Colonic mucosa (tissue), 4 donors: ENCODE measurements around the gene EPHA10. TPM values are rescaled to one million over a fixed set of nuclear protein-coding genes. Genes with fewer than 3 reads are reported as not detected.

Experiments used
- DNase-seq: peaks from one replicate; pipeline ENCODE4 v3.0.0-alpha.2; 2020
- H3K27ac ChIP-seq: fragments of 200-600 bp; one replicate; pipeline ENCODE4 v1.8.0; 2021
- H3K27me3 ChIP-seq: fragments of 200-600 bp; one replicate; pipeline ENCODE4 v1.8.0; 2021
- H3K36me3 ChIP-seq: fragments of 200-600 bp; one replicate; pipeline ENCODE4 v1.8.0; 2021
- H3K4me1 ChIP-seq: fragments of 200-600 bp; one replicate; pipeline ENCODE4 v1.8.0; 2021; ENCODE audit warnings: mild to moderate bottlenecking
- H3K4me3 ChIP-seq: fragments of 200-600 bp; one replicate; pipeline ENCODE4 v1.8.0; 2021
- H3K9ac ChIP-seq, 2 donors: one replicate each; pipeline ENCODE4 v1.7.0; 2013; ENCODE audit warnings: control low read depth in 2 of 2, low read depth in 2 of 2, low read length in 2 of 2
- H3K9me3 ChIP-seq: fragments of 200-600 bp; one replicate; pipeline ENCODE4 v1.8.0; 2021
- CTCF ChIP-seq: fragments of 200-600 bp; IDR thresholded peaks from one replicate; pipeline ENCODE4 v1.8.0; 2022; ENCODE audit warnings: antibody characterized with exemption, mild to moderate bottlenecking
- intact Hi-C: fragments of 100-400 bp; cut with DNase I; formaldehyde crosslinking; loops from one replicate; pipeline ENCODE4 v1.14.1; 2022
- total RNA-seq, 2 donors: library from RNA; stranded (reverse); fragmentation: NEBNext Ultra II Directional in 1 of 2; extraction: Animal tissue kit (Norgen Biotek cat#: 25700) in 1 of 2; gene quantifications; one replicate each; pipeline ENCODE4 v1.2.1, GENCODE V29; 2021
- donor health status: healthy.
- donor health status: DM: no; HTN: no; CAD: no.
- donor health status: DM: no; HTN: no; CAD: no.

Gene EPHA10
- total RNA-seq, 2 donors from 2014 or later: 26.1 to 29.6 TPM

- no peak for TF ChIP-seq CTCF
- Histone ChIP-seq H3K4me3 (no peak overlapping the region), H3K36me3 (no peaks in the 10 kb centered on the region), H3K27me3 (no peaks in the 10 kb centered on the region), H3K27ac (no peak overlapping the region), H3K9me3 (no peaks in the 10 kb centered on the region), H3K9ac (no peak overlapping the region), H3K4me1 (no peaks in the 10 kb centered on the region)
- DNase-seq: no peak
- intact Hi-C loops: no loop called here
These were observed 92.6 kb downstream of the EPHA10 start for GRCh38 chr1:37672136-37672870.

GRCh38 chr1:37671261-37671660, 93.7 kb downstream of the EPHA10 start:
- TF ChIP-seq CTCF: no peak
- Histone ChIP-seq H3K4me1 (no peaks in the 10 kb centered on the region), H3K27me3 (no peaks in the 10 kb centered on the region), H3K9me3 (no peaks in the 10 kb centered on the region), H3K9ac (no peak overlapping the region), H3K4me3 (no peak overlapping the region), H3K27ac (no peak overlapping the region), H3K36me3 (no peaks in the 10 kb centered on the region)
- intact Hi-C loops: no loop called here
- DNase-seq: no peak

- no peak overlapping the region for H3K4me3 ChIP-seq
- intact Hi-C loops: no loop called here
- H3K36me3 ChIP-seq: no peaks in the 10 kb centered on the region
- no peak overlapping the region for H3K9ac ChIP-seq
- H3K27me3 ChIP-seq: no peaks in the 10 kb centered on the region
- DNase-seq: no peak
- no peak for TF ChIP-seq CTCF
- no peaks in the 10 kb centered on the region for H3K9me3 ChIP-seq
- H3K27ac ChIP-seq: no peak overlapping the region
- no peaks in the 10 kb centered on the region for H3K4me1 ChIP-seq
These were observed 94.8 kb downstream of the EPHA10 start for GRCh38 chr1:37670133-37670532.

GRCh38 chr1:37667023-37667671, 97.8 kb downstream of the EPHA10 start:
- Histone ChIP-seq H3K4me3 (no peak overlapping the region), H3K27ac (no peak overlapping the region), H3K4me1 (no peaks in the 10 kb centered on the region), H3K9ac (no peak overlapping the region), H3K27me3 (no peaks in the 10 kb centered on the region), H3K9me3 (no peaks in the 10 kb centered on the region), H3K36me3 (no peaks in the 10 kb centered on the region)
- intact Hi-C loops: no loop called here
- DNase-seq: no peak
- TF ChIP-seq CTCF: no peak

GRCh38 chr1:37666241-37666867, 98.6 kb downstream of the EPHA10 start:
- Histone ChIP-seq H3K4me1 (no peaks in the 10 kb centered on the region), H3K36me3 (no peaks in the 10 kb centered on the region), H3K27me3 (no peaks in the 10 kb centered on the region), H3K4me3 (no peak overlapping the region), H3K9ac (no peak overlapping the region), H3K9me3 (no peaks in the 10 kb centered on the region), H3K27ac (no peak overlapping the region)
- intact Hi-C loops: no loop called here
- no peak for DNase-seq
- TF ChIP-seq CTCF: no peak

Other genes starting within 250 kb of the EPHA10 start
- 10 to 100 TPM; 13.0 to 17.0 TPM for gene SNIP1, start 210.8 kb downstream of the EPHA10 start, total RNA-seq
- gene DNALI1, start 208.2 kb downstream of the EPHA10 start, total RNA-seq: 1 to 10 TPM; 1.9 to 4.1 TPM
- 10 to 100 TPM; 28.4 to 35.9 TPM for gene GNL2, start 169.2 kb downstream of the EPHA10 start, total RNA-seq
- gene RSPO1, start 130.2 kb downstream of the EPHA10 start, total RNA-seq: under 1 TPM; 0.27 to 0.32 TPM
- gene CDCA8, start 72.6 kb downstream of the EPHA10 start, total RNA-seq: 10 to 100 TPM; 14.9 to 44.5 TPM
- 10 to 100 TPM in 1 of 2 donors, 1 to 10 TPM in 1; 6.6 to 18.2 TPM for gene MANEAL, start 28.7 kb upstream of the EPHA10 start, total RNA-seq
- gene C1orf122, start 42.7 kb upstream of the EPHA10 start, total RNA-seq: 10 to 100 TPM; 28.3 to 51.4 TPM
- 10 to 100 TPM; 14.4 to 16.3 TPM for gene YRDC, start 43.1 kb upstream of the EPHA10 start, total RNA-seq
- 10 to 100 TPM; 22.1 to 33.9 TPM for gene MTF1, start 94.5 kb upstream of the EPHA10 start, total RNA-seq
- gene INPP5B, start 181.9 kb upstream of the EPHA10 start, total RNA-seq: 10 to 100 TPM; 14.3 to 24.6 TPM
- gene SF3A3, start 224.9 kb upstream of the EPHA10 start, total RNA-seq: 10 to 100 TPM; 31.7 to 51.9 TPM
- 1 to 10 TPM; 2.7 to 7.8 TPM for gene FHL3, start 240.4 kb upstream of the EPHA10 start, total RNA-seq
- 10 to 100 TPM; 18.4 to 25.6 TPM for gene UTP11, start 247.6 kb upstream of the EPHA10 start, total RNA-seq